ENCODE measurements around the gene PCYT2. TPM values are rescaled to one million over a fixed set of nuclear protein-coding genes. Genes with fewer than 3 reads are reported as not detected.

The PCYT2 gene
- total and polyA plus RNA-seq, 9 of the 15 experiments (the other 6 are each of a cell fraction or from before 2014, with no cell fraction given): 0.92 to 134 (median 82.5) TPM

DNA sequence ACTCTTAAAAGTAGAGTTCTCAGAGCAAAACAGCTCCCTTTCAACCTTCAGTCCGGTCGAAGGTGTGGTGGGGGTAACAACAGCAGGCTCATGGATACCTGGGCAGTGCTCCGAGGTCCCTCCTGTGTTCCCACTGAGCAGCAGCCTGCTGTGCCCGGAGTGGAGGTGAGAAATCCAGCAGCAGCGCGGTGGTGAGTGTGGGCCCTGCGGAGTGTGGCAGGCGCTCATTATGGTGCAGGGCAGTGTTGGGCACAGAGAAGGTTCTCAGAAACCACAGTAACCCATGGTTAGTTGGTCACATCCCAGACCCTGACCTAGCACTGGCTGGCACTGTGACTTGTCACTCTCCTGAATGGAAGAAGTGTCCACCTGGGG, 45.9 kb downstream of the PCYT2 start:
- ChIA-PET CTCF (ENCODE audit: low intra/inter-chr PET ratio) (no interaction called here), POLR2A (interaction anchor here (0.6 to 1.4 kb wide), 5 partner anchors 13 to 182 kb away, joined by 3 to 5 read pairs (median 3); partner anchors contain the start of genes ARL16, HGS and SIRT7)
- peaks cover 35 to 79% of the 10 kb centered on the region in 2 experiments for H3K4me1 ChIP-seq (replicated peaks in 1 of 2; ENCODE audit: control insufficient read depth in 2 of 2, insufficient read depth in 2 of 2, low read length in 2 of 2)
- peaks cover 66% of the 10 kb centered on the region for H3K79me2 ChIP-seq (ENCODE audit: control insufficient read depth, insufficient read depth, low read length)
- no peak overlapping the region for H2AFZ ChIP-seq (ENCODE audit: low read depth, low read length)
- H3K9me3 ChIP-seq (replicated peaks; ENCODE audit: control insufficient read depth, insufficient read depth, low read depth, low read length): no peaks in the 10 kb centered on the region
- no peaks in the 10 kb centered on the region for H3K9me1 ChIP-seq (ENCODE audit: control insufficient read depth, insufficient read depth, low read length)
- in situ Hi-C loops (cut with MboI) (no loop called here), intact Hi-C loops (cut with micrococcal nuclease) (no loop called here)
- peaks cover 69% of the 10 kb centered on the region for H3K36me3 ChIP-seq (ENCODE audit: control insufficient read depth, insufficient read depth, low read length)
- TF ChIP-seq, protein P1, sequence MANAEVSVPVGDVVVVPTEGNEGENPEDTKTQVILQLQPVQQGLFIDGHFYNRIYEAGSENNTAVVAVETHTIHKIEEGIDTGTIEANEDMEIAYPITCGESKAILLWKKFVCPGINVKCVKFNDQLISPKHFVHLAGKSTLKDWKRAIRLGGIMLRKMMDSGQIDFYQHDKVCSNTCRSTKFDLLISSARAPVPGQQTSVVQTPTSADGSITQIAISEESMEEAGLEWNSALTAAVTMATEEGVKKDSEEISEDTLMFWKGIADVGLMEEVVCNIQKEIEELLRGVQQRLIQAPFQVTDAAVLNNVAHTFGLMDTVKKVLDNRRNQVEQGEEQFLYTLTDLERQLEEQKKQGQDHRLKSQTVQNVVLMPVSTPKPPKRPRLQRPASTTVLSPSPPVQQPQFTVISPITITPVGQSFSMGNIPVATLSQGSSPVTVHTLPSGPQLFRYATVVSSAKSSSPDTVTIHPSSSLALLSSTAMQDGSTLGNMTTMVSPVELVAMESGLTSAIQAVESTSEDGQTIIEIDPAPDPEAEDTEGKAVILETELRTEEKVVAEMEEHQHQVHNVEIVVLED (CRISPR knock-in tag; IDR thresholded peaks at IDR 0.05): no peak
- TF ChIP-seq TCF7L2 (IDR thresholded peaks at IDR 0.05; ENCODE audit: low read depth, low read length) (no peak), KLF1 (tag; IDR thresholded peaks at IDR 0.05) (no peak), EGR1 (conservative IDR thresholded peaks at IDR 0.05) (no peak), BRF1 (IDR thresholded peaks at IDR 0.05; ENCODE audit: borderline replicate concordance, extremely low read depth, insufficient read length) (no peak)
- TF ChIP-seq, protein P2, sequence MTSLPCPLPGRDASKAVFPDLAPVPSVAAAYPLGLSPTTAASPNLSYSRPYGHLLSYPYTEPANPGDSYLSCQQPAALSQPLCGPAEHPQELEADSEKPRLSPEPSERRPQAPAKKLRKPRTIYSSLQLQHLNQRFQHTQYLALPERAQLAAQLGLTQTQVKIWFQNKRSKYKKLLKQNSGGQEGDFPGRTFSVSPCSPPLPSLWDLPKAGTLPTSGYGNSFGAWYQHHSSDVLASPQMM (CRISPR knock-in tag; IDR thresholded peaks at IDR 0.05): no peak
- H3K27me3 ChIP-seq (ENCODE audit: control insufficient read depth in 2 of 2, insufficient read depth in 2 of 2, low read length in 2 of 2): no peaks in the 10 kb centered on the region
- H3K4me3 ChIP-seq: no peak overlapping the region
- no TSS peak for BruUV-seq (replicated peaks)
- no peak overlapping the region for H3K27ac ChIP-seq (ENCODE audit: extremely low read depth, low read depth, low read length)
- FAIRE-seq (no peak), DNase-seq (ENCODE audit: extremely low read depth in 1 of 4, low spot score in 3 of 4) (no peak), ATAC-seq (no peak)
- WGBS (ENCODE audit: insufficient coverage, low coverage, missing lambda C conversion rate): 88% methylated on average over 8 of the region's 8 CpGs
- peak overlapping the region in 1 of 2 experiments; percentile 80; a peak in 2 of 4 replicates for H3K9ac ChIP-seq (ENCODE audit: insufficient read depth in 1 of 2, low read depth in 2 of 2, low read length in 2 of 2)
- H4K20me1 ChIP-seq (replicated peaks; ENCODE audit: control insufficient read depth, insufficient read depth, low read length): peaks cover 40% of the 10 kb centered on the region
- no peak overlapping the region for H3K4me2 ChIP-seq (ENCODE audit: insufficient read depth, low read length)
